OCI-LY7 (cell line): ENCODE measurements around the gene EXO1. TPM values are rescaled to one million over a fixed set of nuclear protein-coding genes. Genes with fewer than 3 reads are reported as not detected.

Experiments
- BruUV-seq: library from RNA; stranded (reverse); fragments of 400-500 nt; replicated peaks from 2 replicates; lab custom pipeline; 2021; lab: Mats Ljungman, UMichigan
- CTCF ChIA-PET: fragments of 300-600 bp; sonication (Branson Sonifier 250); formaldehyde crosslinking; loops from one replicate; lab custom pipeline; 2022; ENCODE audit warnings: antibody characterized with exemption; ENCODE audit not compliant: unreplicated experiment; lab: Charles Lee
- POLR2A ChIA-PET: fragments of 300-600 bp; sonication (Branson Sonifier 250); formaldehyde crosslinking; loops from one replicate; lab custom pipeline; 2022; ENCODE audit warnings: antibody characterized with exemption; lab: Charles Lee
- DNase-seq: peaks from one replicate; pipeline ENCODE4 v3.0.0-alpha.2; 2015; ENCODE audit warnings: low spot score
- H2AFZ ChIP-seq: fragments of 200-600 bp; sonication (generic), shearing (Covaris generic); 2 replicates; pipeline ENCODE4 v1.6.1; 2014; ENCODE audit warnings: mild to moderate bottlenecking, antibody characterized with exemption, low read length, moderate library complexity
- H3K27ac ChIP-seq: fragments of 200-600 bp; sonication (generic); 2 replicates; pipeline ENCODE4 v1.5.1; 2014; ENCODE audit warnings: mixed run types, low read depth, mild to moderate bottlenecking, moderate library complexity, low read length, inconsistent platforms; ENCODE audit not compliant: poor library complexity, severe bottlenecking
- H3K36me3 ChIP-seq: fragments of 200-600 bp; sonication (generic); 2 replicates; pipeline ENCODE4 v1.6.1; 2014; ENCODE audit warnings: mild to moderate bottlenecking, antibody characterized with exemption, low read length, moderate library complexity, mixed read lengths; ENCODE audit not compliant: insufficient read depth
- H3K4me1 ChIP-seq: fragments of 200-600 bp; sonication (generic); 2 replicates; pipeline ENCODE4 v1.5.1; 2014; ENCODE audit warnings: mild to moderate bottlenecking, low read length; ENCODE audit not compliant: insufficient read depth, poor library complexity, severe bottlenecking
- H3K4me2 ChIP-seq: fragments of 200-600 bp; sonication (generic); 2 replicates; pipeline ENCODE4 v1.6.1; 2014; ENCODE audit warnings: mild to moderate bottlenecking, low read length
- H3K4me3 ChIP-seq: fragments of 200-600 bp; sonication (generic); 2 replicates; pipeline ENCODE4 v1.5.1; 2014; ENCODE audit warnings: mild to moderate bottlenecking, low read depth, low read length; ENCODE audit not compliant: poor library complexity, severe bottlenecking
- H3K79me2 ChIP-seq: fragments of 200-600 bp; sonication (generic); 2 replicates; pipeline ENCODE4 v1.6.1; 2016; ENCODE audit warnings: low read depth, mild to moderate bottlenecking, low read length, moderate library complexity, mixed read lengths; ENCODE audit not compliant: insufficient read depth
- H3K9me2 ChIP-seq: fragments of 200-600 bp; sonication (generic); 2 replicates; pipeline ENCODE4 v1.6.1; 2016; ENCODE audit warnings: mild to moderate bottlenecking, low read length, mixed read lengths; ENCODE audit not compliant: insufficient read depth
- H3K9me3 ChIP-seq: fragments of 200-600 bp; sonication (generic); 2 replicates; pipeline ENCODE4 v1.6.1; 2014; ENCODE audit warnings: mild to moderate bottlenecking, mixed run types, low read length, mixed read lengths
- H4K20me1 ChIP-seq: fragments of 200-600 bp; sonication (generic); 2 replicates; pipeline ENCODE4 v1.6.1; 2014; ENCODE audit warnings: mild to moderate bottlenecking, antibody characterized with exemption, low read length, moderate library complexity, mixed read lengths; ENCODE audit not compliant: insufficient read depth
- CTCF ChIP-seq: fragments of 200-600 bp; sonication (generic); conservative IDR thresholded peaks from 2 replicates; pipeline ENCODE4 v1.5.1; 2014; ENCODE audit warnings: mild to moderate bottlenecking, antibody characterized with exemption, low read length, moderate library complexity, mixed read lengths
- EZH2phosphoT487 ChIP-seq: fragments of 200-600 bp; sonication (generic); IDR thresholded peaks from 2 replicates; pipeline ENCODE4 v1.6.1; 2018; ENCODE audit warnings: low read depth, borderline replicate concordance, mild to moderate bottlenecking, mixed run types, antibody characterized with exemption, low read length, moderate library complexity, mixed read lengths
- intact Hi-C: fragments of 100-400 bp; cut with micrococcal nuclease; formaldehyde crosslinking; loops from one replicate; pipeline ENCODE4 v1.10.0; 2022; ENCODE audit not compliant: unreplicated experiment
- total RNA-seq, 2 experiments: library from RNA; depleted of rRNA in 1 of 2; stranded (reverse); fragments of >200 nt in 1 of 2; shearing (Covaris generic) in 1 of 2; gene quantifications; 2 replicates each; pipeline ENCODE4 v1.2.3, GENCODE V29; 2014 to 2022

The EXO1 gene
- total RNA-seq, 2 experiments from 2014 or later, result 60.3 to 66.3 TPM

GRCh38 chr1:241816008-241816407 lies 32.0 kb upstream of the EXO1 start:
- Histone ChIP-seq H3K27ac (no peak overlapping the region), H3K36me3 (no peaks in the 10 kb centered on the region), H2AFZ (no peak overlapping the region), H4K20me1 (no peaks in the 10 kb centered on the region), H3K9me3 (no peaks in the 10 kb centered on the region), H3K79me2 (no peaks in the 10 kb centered on the region), H3K4me1 (no peaks in the 10 kb centered on the region), H3K9me2 (no peaks in the 10 kb centered on the region), H3K4me2 (no peak overlapping the region), H3K4me3 (no peak overlapping the region)
- DNase-seq, result no peak
- intact Hi-C loops, result no loop called here
- ChIA-PET POLR2A (interaction anchor here (0.6 kb wide), 3 partner anchors 31 to 1750 kb away, joined by 3 read pairs; no protein-coding TSS in a partner anchor), CTCF (no interaction called here)
- BruUV-seq, result no TSS peak
- TF ChIP-seq CTCF (no peak), EZH2phosphoT487 (no peak)

GRCh38 chr1:241817331-241817792 lies 30.6 kb upstream of the EXO1 start:
- H3K4me2 ChIP-seq, result no peak overlapping the region

More at GRCh38 chr1:241817331-241817792, 30.6 kb upstream of the EXO1 start:
- H3K36me3 ChIP-seq, result no peaks in the 10 kb centered on the region
- no peaks in the 10 kb centered on the region for H3K79me2 ChIP-seq
- no peaks in the 10 kb centered on the region for H3K9me3 ChIP-seq
- no peaks in the 10 kb centered on the region for H3K9me2 ChIP-seq
- intact Hi-C loops, result no loop called here
- DNase-seq, result no peak
- no peaks in the 10 kb centered on the region for H4K20me1 ChIP-seq
- no peak overlapping the region for H3K27ac ChIP-seq
- H3K4me3 ChIP-seq, result no peak overlapping the region
- BruUV-seq, result no TSS peak
- no peaks in the 10 kb centered on the region for H3K4me1 ChIP-seq
- no peak overlapping the region for H2AFZ ChIP-seq
- TF ChIP-seq EZH2phosphoT487 (no peak), CTCF (no peak)
- CTCF ChIA-PET, result no interaction called here
- POLR2A ChIA-PET, result interaction anchor here (0.6 to 1.3 kb wide), 4 partner anchors 8 to 1211 kb away, joined by 3 read pairs; no protein-coding TSS in a partner anchor
